Panc1 (cell line): ENCODE data around the gene KIF3A.

ENCODE experiments used
- CTCF ChIP-seq: fragments of 450-650 bp; IDR thresholded peaks from 2 replicates; pipeline ENCODE4 v1.5.1; 2017; ENCODE audit warnings: mild to moderate bottlenecking
- POLR2AphosphoS5 ChIP-seq: IDR thresholded peaks from 2 replicates; pipeline ENCODE4 v1.6.1; 2012; ENCODE audit warnings: mild to moderate bottlenecking, low read depth, low read length, moderate library complexity
- REST ChIP-seq, 2 experiments: IDR thresholded peaks; 2 replicates each; pipeline ENCODE4 v1.6.1; 2011 to 2012; ENCODE audit warnings: low read depth in 2 of 2, control low read depth in 1 of 2, low read length in 1 of 2, mild to moderate bottlenecking in 1 of 2, moderate library complexity in 1 of 2; ENCODE audit not compliant: insufficient read depth in 1 of 2

- TF ChIP-seq POLR2AphosphoS5, result no peak
- TF ChIP-seq CTCF, result no peak
- no peak for TF ChIP-seq REST (IDR thresholded peaks at IDR 0.05; ENCODE audit: insufficient read depth in 1 of 2, low read depth in 2 of 2, low read length in 1 of 2)
Observed at GRCh38 chr5:132669455-132669820, 67.9 kb downstream of the KIF3A start.
